Activated naive CD8-positive, alpha-beta T cell treated with anti-CD3 and anti-CD28 coated beads for 36 hours (primary cell): ENCODE measurements around the gene DUS4L. TPM values are rescaled to one million over a fixed set of nuclear protein-coding genes. Genes with fewer than 3 reads are reported as not detected.

Experiments used
- DNase-seq: peaks from one replicate; pipeline ENCODE4 v3.0.0; 2021
- H3K27ac Mint-ChIP-seq: one replicate; pipeline ENCODE4 v1.8.0; 2022; ENCODE audit warnings: mild to moderate bottlenecking, moderate library complexity, mixed read lengths
- H3K27me3 Mint-ChIP-seq: one replicate; pipeline ENCODE4 v1.8.0; 2022; ENCODE audit warnings: mild to moderate bottlenecking, mixed read lengths
- H3K36me3 Mint-ChIP-seq: one replicate; pipeline ENCODE4 v1.8.0; 2021; ENCODE audit warnings: mild to moderate bottlenecking, mixed read lengths
- H3K4me1 Mint-ChIP-seq: one replicate; pipeline ENCODE4 v1.8.0; 2021; ENCODE audit warnings: mixed read lengths
- H3K4me3 Mint-ChIP-seq: one replicate; pipeline ENCODE4 v1.8.0; 2022; ENCODE audit warnings: mild to moderate bottlenecking, moderate library complexity, mixed read lengths
- H3K9me3 Mint-ChIP-seq: one replicate; pipeline ENCODE4 v1.8.0; 2022; ENCODE audit warnings: mixed read lengths
- total RNA-seq, 2 experiments: library from RNA; stranded (reverse); gene quantifications; one replicate each; pipeline ENCODE4 v1.2.3, GENCODE V29; 2021

The DUS4L gene
- total RNA-seq, 2 experiments from 2014 or later, result 14.5 to 15.3 TPM

DNA sequence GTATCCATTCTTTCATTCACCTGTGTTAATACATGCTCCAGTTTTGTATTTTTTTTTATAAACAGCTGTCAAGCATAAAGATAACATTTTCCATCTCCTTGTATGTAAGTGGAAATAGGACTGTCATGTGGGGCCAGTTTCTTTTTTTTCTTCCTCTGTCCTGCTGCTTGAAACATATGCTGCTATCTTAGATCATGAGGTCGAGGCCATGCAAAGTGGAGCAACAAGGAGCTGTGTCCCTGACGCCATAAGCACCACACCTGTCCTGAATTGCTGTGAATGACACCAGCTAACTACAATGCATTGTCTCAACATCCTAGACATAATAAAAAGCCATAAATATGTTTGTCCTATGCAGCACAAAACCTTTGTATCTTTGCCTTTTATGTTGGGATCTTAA is 59.1 kb downstream of the DUS4L start:
- Mint-ChIP-seq H3K9me3 (no peaks in the 10 kb centered on the region), H3K4me3 (no peak overlapping the region), H3K4me1 (no peaks in the 10 kb centered on the region), H3K27ac (no peak overlapping the region), H3K36me3 (peaks cover 2% of the 10 kb centered on the region), H3K27me3 (no peaks in the 10 kb centered on the region)
- no peak for DNase-seq

- Mint-ChIP-seq H3K4me3 (no peak overlapping the region), H3K36me3 (peaks cover 2% of the 10 kb centered on the region), H3K9me3 (no peaks in the 10 kb centered on the region), H3K27me3 (no peaks in the 10 kb centered on the region), H3K4me1 (no peaks in the 10 kb centered on the region), H3K27ac (no peak overlapping the region)
- no peak for DNase-seq
Observed at GRCh38 chr7:107627002-107627401, 63.2 kb downstream of the DUS4L start.

Other genes starting within 250 kb of the DUS4L start
- not detected for gene GPR22, start 93.9 kb upstream of the DUS4L start, total RNA-seq
- 10 to 100 TPM; 29.6 TPM for gene COG5, start 51 bp upstream of the DUS4L start, total RNA-seq
- 10 to 100 TPM; 23.8 to 25.7 TPM for gene BCAP29, start 16.3 kb downstream of the DUS4L start, total RNA-seq
- gene SLC26A4, start 96.9 kb downstream of the DUS4L start, total RNA-seq, result 1 to 10 TPM in 1 of 2 experiments, under 1 TPM in 1; 0.82 to 1.2 TPM
- 10 to 100 TPM; 43.3 to 44.2 TPM for gene CBLL1, start 180.2 kb downstream of the DUS4L start, total RNA-seq
- not detected for gene SLC26A3, start 239.3 kb downstream of the DUS4L start, total RNA-seq